Raji (cell line): ENCODE data around the gene OXSR1.

Experiments
- POLR2A ChIP-seq: IDR thresholded peaks from 2 replicates; pipeline ENCODE4 v1.6.1; 2011; ENCODE audit warnings: low read depth, low read length, control low read depth; ENCODE audit not compliant: insufficient read depth

OXSR1 gene

DNA sequence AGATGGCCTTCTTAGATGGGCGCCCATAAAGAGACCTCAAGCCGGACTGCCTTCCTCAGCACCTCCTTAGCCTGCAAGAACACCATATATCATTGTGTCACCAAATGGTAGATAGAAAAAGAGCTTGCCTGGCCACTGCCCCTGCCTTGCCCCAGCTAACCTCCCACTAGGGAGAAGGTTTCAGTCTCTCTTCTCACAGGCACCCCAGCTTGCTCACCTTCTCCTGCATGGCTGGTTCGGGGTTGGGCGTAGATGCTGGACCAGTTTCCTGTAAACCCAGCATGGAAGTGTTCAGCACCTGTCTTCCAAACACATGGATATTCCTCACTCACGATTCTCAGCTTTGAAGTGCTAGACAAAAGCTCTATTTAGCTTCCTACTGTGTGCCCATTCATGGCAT lies 113.5 kb downstream of the OXSR1 start:
- no peak for TF ChIP-seq POLR2A

DNA sequence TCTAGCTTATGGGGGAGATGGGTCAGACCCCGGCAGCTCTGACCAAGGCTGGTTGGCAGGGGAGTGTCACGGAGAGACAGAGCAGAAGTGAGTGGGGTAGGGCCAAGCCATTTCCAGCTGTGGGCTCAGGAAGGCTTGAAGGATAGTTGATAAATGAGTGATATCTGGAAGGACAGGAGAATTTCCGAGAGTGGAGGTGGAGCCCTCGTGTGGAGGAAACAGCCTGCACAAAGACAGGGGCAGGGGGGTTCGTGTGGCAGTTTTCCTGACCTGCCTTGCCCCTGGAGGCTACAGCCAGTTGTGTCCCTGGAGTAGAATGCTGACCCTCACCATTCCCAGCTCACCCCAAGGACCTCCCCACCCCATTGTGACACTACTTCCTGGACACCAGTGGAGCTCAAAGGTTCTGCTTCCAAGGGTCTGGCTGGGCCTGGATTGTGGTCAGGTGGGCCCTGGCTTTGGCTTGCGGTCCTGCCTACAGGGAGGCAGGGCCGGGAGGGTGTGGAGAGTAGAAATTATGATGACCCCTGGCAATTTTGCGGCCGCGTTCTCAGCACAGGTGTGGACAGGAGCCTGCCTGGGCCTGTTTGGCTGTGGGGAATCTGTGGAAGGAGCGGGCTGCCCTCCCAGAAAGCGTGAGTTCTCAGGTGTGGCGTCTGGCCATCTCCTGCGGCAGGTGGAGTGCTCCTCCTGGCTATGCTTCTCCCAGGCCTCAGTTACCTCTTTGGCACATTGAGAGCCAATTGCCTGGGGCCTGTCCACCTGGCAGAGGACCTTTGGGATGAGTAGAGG lies 116.8 kb downstream of the OXSR1 start, which contains the start of gene SLC22A14:
Gene SLC22A14, plus strand, starts transcription at position 400 of the 792 bp plus-strand sequence. CDS start 23,733 bp downstream, outside the sequence.
- no peak for TF ChIP-seq POLR2A

DNA sequence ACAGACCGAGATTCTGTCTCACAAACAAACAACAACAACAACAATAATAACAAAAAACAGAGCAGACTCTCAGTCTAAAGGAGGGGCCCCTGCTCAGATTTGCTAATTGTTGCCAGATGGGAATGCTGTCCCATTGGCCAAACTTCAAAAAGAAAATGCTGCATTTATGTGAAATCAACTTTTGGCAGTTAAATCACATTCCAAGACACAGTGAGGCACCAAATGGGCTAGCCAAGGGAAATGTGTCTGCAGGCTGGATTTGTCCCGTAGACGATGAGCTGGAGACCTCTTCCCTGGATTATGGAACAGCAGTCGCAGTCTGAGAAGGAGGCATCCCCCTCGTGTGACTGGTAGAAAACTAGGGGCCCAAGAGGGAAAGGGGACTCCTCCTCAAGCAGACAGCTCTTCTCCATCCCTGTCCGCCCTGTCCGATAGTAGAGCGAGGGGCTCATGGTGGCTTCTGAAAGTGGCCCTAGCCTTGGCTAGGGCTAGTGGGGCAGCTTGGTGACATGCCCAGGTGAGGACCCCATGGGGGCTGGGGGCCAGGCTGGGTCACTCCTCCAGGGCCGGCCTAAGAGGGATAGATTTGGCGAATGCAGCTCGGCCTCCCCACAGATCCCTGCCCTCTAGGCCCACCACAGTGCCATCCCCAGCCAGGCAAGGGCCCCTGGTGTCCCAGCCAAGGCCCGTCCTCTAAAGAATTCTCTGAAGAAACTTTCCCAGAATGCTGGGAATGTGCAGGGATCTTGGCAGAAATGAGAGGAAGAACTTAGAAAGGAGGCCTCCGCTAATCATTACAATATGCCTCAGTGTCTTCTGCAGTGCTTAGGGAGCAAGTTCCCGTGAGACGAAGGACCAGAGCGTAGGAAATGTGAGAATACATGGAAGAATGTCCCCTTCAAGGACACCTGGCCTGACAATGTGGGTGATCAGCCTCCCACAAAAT lies 118.7 kb downstream of the OXSR1 start:
- no peak for TF ChIP-seq POLR2A

DNA sequence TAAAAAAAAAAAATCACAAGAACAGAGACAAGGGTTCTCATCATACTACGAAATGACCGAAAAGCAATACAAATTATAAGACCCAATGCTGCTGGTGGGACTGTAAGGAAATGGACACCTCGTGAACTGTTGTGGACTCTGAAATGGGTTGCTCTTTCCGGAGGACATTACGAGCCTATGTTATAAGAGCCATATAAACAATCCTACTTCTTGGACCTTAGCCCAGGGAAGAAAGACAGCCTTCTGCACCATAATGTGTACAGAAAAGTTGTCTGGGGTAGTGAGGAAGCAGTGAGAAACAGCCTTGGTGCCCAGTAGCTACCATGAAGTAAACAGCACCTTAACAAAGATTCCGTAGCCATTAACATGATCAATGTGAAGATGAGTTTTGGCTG lies 119.4 kb downstream of the OXSR1 start:
- TF ChIP-seq POLR2A: no peak

DNA sequence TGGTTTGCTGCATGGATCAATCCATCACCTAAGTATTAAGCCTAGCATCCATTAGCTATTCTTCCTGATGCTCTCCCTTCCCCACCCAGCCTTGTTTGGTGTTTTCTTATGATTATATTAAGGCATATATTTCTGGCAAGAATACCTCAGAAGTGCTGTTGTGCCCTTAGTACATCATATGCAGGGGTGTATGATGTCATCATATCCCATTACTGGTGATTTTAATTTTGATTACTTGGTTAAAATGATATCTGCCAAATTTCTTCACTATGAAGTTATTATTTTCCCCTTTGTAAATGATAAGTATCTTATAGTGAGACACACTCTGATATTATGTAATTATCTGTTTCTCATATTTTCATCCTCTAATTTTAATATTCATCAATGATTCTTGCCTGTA lies 132.2 kb downstream of the OXSR1 start:
- no peak for TF ChIP-seq POLR2A

DNA sequence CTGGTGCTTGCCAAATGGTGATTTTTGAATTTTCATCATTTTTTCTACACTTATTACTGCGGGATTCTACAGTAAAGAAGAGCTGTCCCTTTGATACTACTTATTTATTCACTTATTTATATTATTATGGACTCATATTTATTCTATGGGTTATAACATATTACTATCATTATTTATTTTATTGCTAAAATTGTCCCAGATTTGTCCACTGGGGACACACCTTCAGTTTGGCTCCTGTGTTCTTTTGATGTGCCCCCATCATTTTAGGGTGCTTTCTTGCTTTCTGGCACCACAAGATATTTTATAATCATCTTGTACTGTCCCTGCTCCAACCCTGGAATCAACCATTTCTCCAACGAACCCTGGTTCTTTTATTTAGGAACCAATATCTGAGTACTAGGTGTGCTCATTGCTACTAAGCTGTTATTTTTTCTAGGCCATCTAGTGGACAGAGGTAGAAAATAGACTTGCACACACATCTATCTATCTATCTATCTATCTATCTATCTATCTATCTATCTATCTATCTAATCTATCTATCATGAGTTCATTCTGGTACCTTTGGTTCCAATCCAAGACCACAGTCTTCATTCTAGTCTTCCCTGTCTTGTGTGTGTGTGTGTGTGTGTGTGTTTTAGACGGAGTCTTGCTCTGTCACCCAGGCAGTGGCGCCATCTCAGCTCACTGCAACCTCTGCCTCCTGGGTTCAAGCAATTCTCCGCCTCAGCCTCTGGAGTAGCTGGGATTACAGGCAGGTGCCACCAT lies 132.8 kb downstream of the OXSR1 start:
- no peak for TF ChIP-seq POLR2A
